Keratinocyte (primary cell): ENCODE data around the gene MOV10L1. TPM values are rescaled to one million over a fixed set of nuclear protein-coding genes. Genes with fewer than 3 reads are reported as not detected.

Source experiments
- DNase-seq: peaks from one replicate; pipeline ENCODE4 v3.0.0-alpha.2; 2011; ENCODE audit warnings: low read depth, missing footprints, low spot score
- FAIRE-seq: peaks from 2 replicates; lab custom pipeline; 2011; peaks lifted over from hg19 to GRCh38; lab: Jason Lieb, UNC
- H2AFZ ChIP-seq: 2 replicates; pipeline ENCODE4 v1.6.0; 2012; ENCODE audit warnings: low read length, control low read depth, inconsistent platforms; ENCODE audit not compliant: control insufficient read depth
- H3K27ac ChIP-seq: 2 replicates; pipeline ENCODE4 v1.5.1; 2011; ENCODE audit warnings: low read length; ENCODE audit not compliant: control insufficient read depth, insufficient read depth
- H3K27me3 ChIP-seq: 3 replicates; pipeline ENCODE4 v1.6.0; 2011; ENCODE audit warnings: low read length; ENCODE audit not compliant: control insufficient read depth, insufficient read depth; ENCODE audit errors: extremely low read depth
- H3K36me3 ChIP-seq, 2 experiments: 2 replicates in 1 of 2; 3 replicates in 1 of 2; pipeline ENCODE4 v1.5.1; 2011; ENCODE audit warnings: low read length in 2 of 2, mild to moderate bottlenecking in 1 of 2; ENCODE audit not compliant: control insufficient read depth in 2 of 2, insufficient read depth in 2 of 2; ENCODE audit errors: extremely low read depth in 1 of 2
- H3K4me1 ChIP-seq: 3 replicates; pipeline ENCODE4 v1.5.1; 2011; ENCODE audit warnings: low read length; ENCODE audit not compliant: control insufficient read depth, insufficient read depth; ENCODE audit errors: extremely low read depth
- H3K4me2 ChIP-seq: 3 replicates; pipeline ENCODE4 v1.6.0; 2011; ENCODE audit warnings: low read depth, low read length; ENCODE audit not compliant: control insufficient read depth, insufficient read depth; ENCODE audit errors: extremely low read depth
- H3K4me3 ChIP-seq, 3 experiments: fragments of 200-600 bp in 1 of 3; sonication (generic) in 1 of 3; 2 replicates in 2 of 3; 3 replicates in 1 of 3; pipeline ENCODE4 v1.5.1; 2011 to 2016; ENCODE audit warnings: low read length in 3 of 3, mild to moderate bottlenecking in 3 of 3, control low read depth in 2 of 3, inconsistent platforms in 1 of 3, low read depth in 1 of 3, mixed read lengths in 1 of 3, mixed run types in 1 of 3, moderate library complexity in 1 of 3; ENCODE audit not compliant: control insufficient read depth in 2 of 3, insufficient read depth in 2 of 3; ENCODE audit errors: extremely low read depth in 1 of 3
- H3K79me2 ChIP-seq: 2 replicates; pipeline ENCODE4 v1.6.0; 2012; ENCODE audit warnings: low read length; ENCODE audit not compliant: control insufficient read depth, insufficient read depth
- H3K9ac ChIP-seq: 3 replicates; pipeline ENCODE4 v1.6.0; 2011; ENCODE audit warnings: low read length; ENCODE audit not compliant: control insufficient read depth, insufficient read depth; ENCODE audit errors: extremely low read depth
- H3K9me1 ChIP-seq: 3 replicates; pipeline ENCODE4 v1.6.0; 2011; ENCODE audit warnings: low read length; ENCODE audit not compliant: control insufficient read depth, insufficient read depth; ENCODE audit errors: extremely low read depth
- H3K9me3 ChIP-seq: 2 replicates; pipeline ENCODE4 v1.5.1; 2012; ENCODE audit warnings: low read depth, low read length; ENCODE audit not compliant: control insufficient read depth
- H4K20me1 ChIP-seq: 3 replicates; pipeline ENCODE4 v1.6.0; 2011; ENCODE audit warnings: low read length; ENCODE audit not compliant: control insufficient read depth, insufficient read depth; ENCODE audit errors: extremely low read depth
- CTCF ChIP-seq, 3 experiments: IDR thresholded peaks in 1 of 3; conservative IDR thresholded peaks in 1 of 3; optimal IDR thresholded peaks in 1 of 3; 2 replicates in 2 of 3; 3 replicates in 1 of 3; pipeline versions ENCODE3 to v1.5.1; 2011; ENCODE audit warnings: low read length in 3 of 3, mild to moderate bottlenecking in 3 of 3, moderate library complexity in 2 of 3, control low read depth in 1 of 3, inconsistent platforms in 1 of 3; ENCODE audit not compliant: insufficient read depth in 2 of 3; ENCODE audit errors: extremely low read depth in 1 of 3
- EZH2 ChIP-seq: IDR thresholded peaks from one replicate; pipeline ENCODE4 v1.6.1; 2012; ENCODE audit warnings: inconsistent platforms, mild to moderate bottlenecking, low read length, moderate library complexity
- dilution Hi-C: fragments of 300-500 bp; cut with MboI; formaldehyde crosslinking; loops from one replicate; pipeline ENCODE4 v1.7.0; 2020; ENCODE audit warnings: low sequenced_read_pairs; ENCODE audit not compliant: extremely low pct_ligation_motif_present
- polyA plus RNA-seq, 5 experiments: library from polyadenylated mRNA; depleted of rRNA in 3 of 5; stranded (reverse) in 3 of 5; stranded (forward) in 1 of 5; unstranded in 1 of 5; fragments of >200 nt; gene quantifications; 1 replicate in 1 of 5; 2 replicates in 3 of 5; 3 replicates in 1 of 5; pipeline versions ENCODE4 v1.2.1 to v1.2.3, GENCODE V29; 2011 to 2012; ENCODE audit warnings: missing spikeins in 2 of 5, low read depth in 1 of 5, low replicate concordance in 1 of 5

The MOV10L1 gene
- polyA plus RNA-seq, 1 donor (not counting 4 experiments of a cell fraction or from before 2014, with no cell fraction given), result not detected

DNA sequence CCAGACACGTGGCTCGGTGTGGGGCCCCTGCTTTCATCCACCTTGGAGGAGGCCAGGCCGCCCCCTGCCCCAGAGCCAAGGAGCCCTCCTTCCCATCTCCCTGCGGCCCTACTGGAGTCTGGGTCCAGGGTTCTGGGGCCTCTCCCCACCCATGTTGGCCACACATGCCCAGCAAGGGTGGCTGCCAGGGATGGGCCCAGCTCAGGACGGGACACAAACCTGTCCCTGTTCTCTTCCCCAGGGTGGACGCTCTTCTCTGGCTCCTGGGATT lies 85.3 kb downstream of the MOV10L1 start:
- no peaks in the 10 kb centered on the region for H3K79me2 ChIP-seq
- no peak overlapping the region for H3K4me3 ChIP-seq
- H3K9me3 ChIP-seq, result no peaks in the 10 kb centered on the region
- no peak overlapping the region for H3K27ac ChIP-seq
- no peak overlapping the region for H3K4me2 ChIP-seq
- no peaks in the 10 kb centered on the region for H3K4me1 ChIP-seq
- DNase-seq (no peak), FAIRE-seq (no peak)
- TF ChIP-seq CTCF (optimal IDR thresholded peaks at IDR 0.05 in 1 of 3, IDR thresholded peaks at IDR 0.05 in 1 of 3, conservative IDR thresholded peaks at IDR 0.05 in 1 of 3; ENCODE audit: extremely low read depth in 1 of 3, insufficient read depth in 2 of 3, low read length in 3 of 3) (no peak), EZH2 (no peak)
- H4K20me1 ChIP-seq, result no peaks in the 10 kb centered on the region
- dilution Hi-C loops, result no loop called here
- H3K9me1 ChIP-seq, result no peaks in the 10 kb centered on the region
- H3K27me3 ChIP-seq, result peaks cover 5% of the 10 kb centered on the region
- H3K36me3 ChIP-seq, result no peaks in the 10 kb centered on the region
- no peak overlapping the region for H3K9ac ChIP-seq
- no peak overlapping the region for H2AFZ ChIP-seq

- Histone ChIP-seq H3K27ac (no peak overlapping the region), H4K20me1 (no peaks in the 10 kb centered on the region), H2AFZ (no peak overlapping the region), H3K4me1 (no peaks in the 10 kb centered on the region), H3K4me2 (no peak overlapping the region), H3K36me3 (no peaks in the 10 kb centered on the region), H3K27me3 (no peaks in the 10 kb centered on the region), H3K79me2 (no peaks in the 10 kb centered on the region), H3K9ac (no peak overlapping the region), H3K4me3 (no peak overlapping the region), H3K9me1 (no peaks in the 10 kb centered on the region), H3K9me3 (no peaks in the 10 kb centered on the region)
- TF ChIP-seq CTCF (optimal IDR thresholded peaks at IDR 0.05 in 1 of 3, IDR thresholded peaks at IDR 0.05 in 1 of 3, conservative IDR thresholded peaks at IDR 0.05 in 1 of 3; ENCODE audit: extremely low read depth in 1 of 3, insufficient read depth in 2 of 3, low read length in 3 of 3), result no peak
- FAIRE-seq (no peak), DNase-seq (no peak)
- dilution Hi-C loops, result no loop called here
These were observed 86.4 kb downstream of the MOV10L1 start for GRCh38 chr22:50175921-50176849.
